Aorta (tissue), 5 donors: Measurements from ENCODE around the gene LUC7L2. TPM values are rescaled to one million over a fixed set of nuclear protein-coding genes. Genes with fewer than 3 reads are reported as not detected.
A peak's percentile ranks its signal among the peaks of the same experiment; 100 is the strongest.

Experiments
- ATAC-seq: fragments of 200-7000 bp; cut with Tn5 transposase; one replicate; pipeline ENCODE4 v1.9.1; 2022; ENCODE audit warnings: moderate library complexity; ENCODE audit not compliant: low FRiP score
- DNase-seq, 2 donors: peaks; one replicate each; pipeline ENCODE4 v3.0.0-alpha.2; 2020
- H3K27ac ChIP-seq, 2 donors: one replicate each; pipeline ENCODE4 v1.5.1; 2013; ENCODE audit warnings: low read length in 2 of 2, mild to moderate bottlenecking in 2 of 2, moderate library complexity in 2 of 2, control low read depth in 1 of 2, inconsistent platforms in 1 of 2, low read depth in 1 of 2
- H3K27me3 ChIP-seq, 2 donors: one replicate each; pipeline ENCODE4 v1.6.1; 2013; ENCODE audit warnings: control low read depth in 1 of 2, low read length in 1 of 2, mild to moderate bottlenecking in 1 of 2, moderate library complexity in 1 of 2; ENCODE audit not compliant: insufficient read depth in 2 of 2, control insufficient read depth in 1 of 2
- H3K36me3 ChIP-seq, 2 donors: one replicate each; pipeline ENCODE4 v1.6.1; 2013; ENCODE audit warnings: control low read depth in 1 of 2, low read length in 1 of 2, mild to moderate bottlenecking in 1 of 2; ENCODE audit not compliant: insufficient read depth in 2 of 2, control insufficient read depth in 1 of 2
- H3K4me1 ChIP-seq, 2 donors: one replicate each; pipeline ENCODE4 v1.6.1; 2013; ENCODE audit warnings: low read length in 2 of 2, control low read depth in 1 of 2, mild to moderate bottlenecking in 1 of 2, moderate library complexity in 1 of 2; ENCODE audit not compliant: insufficient read depth in 2 of 2, control insufficient read depth in 1 of 2
- H3K4me3 ChIP-seq, 2 donors: one replicate each; pipeline ENCODE4 v1.5.1; 2013; ENCODE audit warnings: low read length in 2 of 2, control low read depth in 1 of 2, mild to moderate bottlenecking in 1 of 2
- H3K9me3 ChIP-seq: one replicate; pipeline ENCODE4 v1.6.1; 2013; ENCODE audit warnings: mild to moderate bottlenecking, low read length; ENCODE audit not compliant: control insufficient read depth
- WGBS, 2 donors: extraction: QIAGEN DNeasy Blood & Tissue Kit; methylation state at CpG; one replicate each; pipeline ENCODE4 v1.1.7; 2013; 5-methylcytosine and 5-hydroxymethylcytosine counted together
- intact Hi-C, 2 donors: fragments of 100-400 bp; cut with DNase I; formaldehyde crosslinking; loops; one replicate each; pipeline versions ENCODE4 v1.14.2 to v1.15.0; 2022
- polyA plus RNA-seq, 2 donors: library from polyadenylated mRNA; stranded (reverse); fragments of 200-250 nt; gene quantifications; one replicate each; pipeline ENCODE4 v1.2.3, GENCODE V29; 2013
- total RNA-seq, 2 donors: library from RNA; stranded (reverse); fragmentation: NEBNext Ultra II Directional; extraction: Animal tissue kit (Norgen Biotek cat#: 25700); gene quantifications; one replicate each; pipeline ENCODE4 v1.2.1, GENCODE V29; 2021
- donor health status: healthy with polysubstance abuse.
- donor health status: Bipolar disorder and iron deficiency.
- donor health status: DM: no; HTN: no; CAD: no.
- donor health status: DM: no; HTN: no; CAD: no.
- donor health status: DM: yes; HTN: yes; CAD: no.

The LUC7L2 gene
- total and polyA plus RNA-seq, 4 donors, result 37.4 to 121 (median 91.3) TPM

DNA sequence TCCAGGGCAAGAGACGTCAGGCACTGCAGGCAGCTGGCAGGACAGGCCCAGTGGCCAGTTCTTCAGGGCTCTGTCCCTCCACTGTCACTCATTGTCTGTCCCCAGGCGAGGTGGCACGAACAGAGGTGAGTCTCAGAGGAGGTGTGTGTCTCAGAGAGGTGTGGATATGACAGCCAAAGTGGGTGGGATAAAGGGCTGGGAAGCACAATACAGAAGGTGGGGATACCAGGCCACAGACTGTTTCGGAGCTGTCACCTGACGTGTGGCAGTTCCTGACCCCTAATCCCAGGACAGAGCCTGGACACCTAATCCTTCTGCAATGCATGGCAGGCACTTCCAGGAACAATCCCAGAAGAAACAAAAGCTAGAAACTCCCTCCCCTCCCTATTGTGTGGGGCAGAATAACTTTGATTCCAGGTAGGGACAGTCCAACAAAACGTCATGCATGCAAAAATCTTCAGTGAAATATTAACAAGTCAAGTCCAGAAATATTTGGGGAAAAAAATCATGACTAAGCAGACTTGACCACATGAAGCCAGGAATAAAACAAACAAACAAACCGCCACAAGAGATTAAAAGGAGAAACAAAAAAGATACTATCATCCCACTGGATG, 112.2 kb downstream of the LUC7L2 start:
- WGBS, 2 donors, result 30 to 35% methylated on average over 7 of the region's 7 CpGs
- Histone ChIP-seq H3K4me1 (no peaks in the 10 kb centered on the region), H3K27ac (no peak overlapping the region), H3K27me3 (no peaks in the 10 kb centered on the region), H3K9me3 (peaks cover 1% of the 10 kb centered on the region), H3K36me3 (no peaks in the 10 kb centered on the region), H3K4me3 (no peak overlapping the region)
- intact Hi-C loops, result no loop called here
- DNase-seq (no peak), ATAC-seq (peak; percentile 26)

Other genes starting within 250 kb of the LUC7L2 start
- 10 to 100 TPM; 22.6 to 30.6 TPM for gene UBN2, start 128.7 kb upstream of the LUC7L2 start, total RNA-seq
- 1 to 10 TPM; 2.5 to 3.4 TPM for gene UBN2, start 128.7 kb upstream of the LUC7L2 start, polyA plus RNA-seq
- 1 to 10 TPM; 6.9 to 9.6 TPM for gene FMC1, start 18.6 kb upstream of the LUC7L2 start, total RNA-seq
- 10 to 100 TPM; 24.4 to 28.3 TPM for gene FMC1, start 18.6 kb upstream of the LUC7L2 start, polyA plus RNA-seq
- gene KLRG2, start 123.8 kb downstream of the LUC7L2 start, total RNA-seq, result not detected
- not detected for gene KLRG2, start 123.8 kb downstream of the LUC7L2 start, polyA plus RNA-seq
- not detected for gene CLEC2L, start 163.8 kb downstream of the LUC7L2 start, total RNA-seq
- gene CLEC2L, start 163.8 kb downstream of the LUC7L2 start, polyA plus RNA-seq, result not detected